Measurements from ENCODE around the gene ZNF567. TPM values are rescaled to one million over a fixed set of nuclear protein-coding genes. Genes with fewer than 3 reads are reported as not detected.
"Not testable (repeated sequence)": the region's sequence is repeated elsewhere in the genome, so short reads cannot be mapped to it uniquely, and the experiment has no call there.

Gene ZNF567
- total and polyA plus RNA-seq, 4 donors, result 2.3 to 12.3 (median 3.1) TPM

DNA sequence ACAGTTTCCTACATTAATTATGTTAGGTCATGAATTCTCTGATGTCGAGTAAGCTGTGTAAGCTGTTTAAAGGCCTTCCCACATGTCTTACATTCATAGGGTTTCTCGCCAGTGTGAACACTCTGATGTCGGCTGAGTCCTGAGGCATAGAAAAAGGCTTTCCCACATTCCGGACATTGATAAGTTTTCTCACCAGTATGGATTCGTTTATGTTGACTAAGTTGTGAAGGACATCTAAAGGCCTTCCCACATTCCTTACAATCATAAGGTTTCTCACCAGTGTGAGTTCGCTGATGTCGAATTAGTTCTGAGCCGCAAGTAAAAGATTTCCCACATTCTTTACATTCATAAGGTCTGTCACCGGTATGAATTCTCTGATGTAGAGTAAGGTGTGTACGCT is 60.3 kb downstream of the ZNF567 start:
- no peak for ATAC-seq (ENCODE audit: insufficient read depth, low FRiP score)

DNA sequence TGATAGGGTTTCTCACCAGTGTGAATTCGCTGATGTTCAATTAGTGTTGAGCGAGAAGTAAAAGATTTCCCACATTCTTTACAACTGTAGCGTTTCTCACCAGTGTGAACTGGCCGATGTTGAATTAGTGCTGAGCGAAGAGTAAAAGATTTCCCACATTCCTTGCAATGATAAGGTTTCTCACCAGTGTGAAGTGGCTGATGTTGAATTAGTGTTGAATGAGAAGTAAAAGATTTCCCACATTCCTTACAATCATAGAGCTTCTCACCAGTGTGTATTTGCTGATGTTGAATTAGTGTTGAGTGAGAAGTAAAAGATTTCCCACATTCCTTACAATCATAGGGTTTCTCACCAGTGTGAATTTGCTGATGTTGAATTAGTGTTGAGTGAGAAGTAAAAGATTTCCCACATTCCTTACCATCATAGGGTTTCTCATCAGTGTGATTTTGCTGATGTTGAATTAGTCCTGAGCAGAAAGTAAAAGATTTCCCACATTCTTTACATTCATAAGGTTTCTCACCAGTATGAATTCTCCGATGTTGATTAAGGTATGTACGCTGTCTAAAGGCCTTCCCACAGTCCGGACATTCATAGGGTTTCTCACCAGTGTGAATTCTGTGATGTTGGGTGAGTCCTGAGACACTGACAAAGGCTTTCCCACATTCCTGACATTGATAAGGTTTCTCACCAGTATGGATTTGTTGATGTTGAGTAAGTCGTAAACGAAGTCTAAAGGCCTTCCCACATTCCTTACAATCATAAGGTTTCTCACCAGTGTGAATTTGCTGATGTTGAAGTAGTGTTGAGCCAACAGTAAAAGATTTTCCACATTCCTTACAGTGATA is 61.2 kb downstream of the ZNF567 start:
- WGBS, 2 donors, result 98% methylated on average over 10 of the region's 10 CpGs
- no peak overlapping the region for H3K9ac ChIP-seq (ENCODE audit: insufficient read depth in 1 of 2, low read length in 2 of 2)
- no peak for ATAC-seq (ENCODE audit: insufficient read depth, low FRiP score)
- no peak overlapping the region for H3K4me3 ChIP-seq
- H3K27ac ChIP-seq (ENCODE audit: low read depth in 1 of 2, low read length in 1 of 2), result no peak overlapping the region
- DNase-seq, result no peak
- H3K4me1 ChIP-seq (ENCODE audit: control insufficient read depth in 5 of 5, insufficient read depth in 5 of 5, low read length in 5 of 5), result no peaks in the 10 kb centered on the region
- TF ChIP-seq, protein P1, sequence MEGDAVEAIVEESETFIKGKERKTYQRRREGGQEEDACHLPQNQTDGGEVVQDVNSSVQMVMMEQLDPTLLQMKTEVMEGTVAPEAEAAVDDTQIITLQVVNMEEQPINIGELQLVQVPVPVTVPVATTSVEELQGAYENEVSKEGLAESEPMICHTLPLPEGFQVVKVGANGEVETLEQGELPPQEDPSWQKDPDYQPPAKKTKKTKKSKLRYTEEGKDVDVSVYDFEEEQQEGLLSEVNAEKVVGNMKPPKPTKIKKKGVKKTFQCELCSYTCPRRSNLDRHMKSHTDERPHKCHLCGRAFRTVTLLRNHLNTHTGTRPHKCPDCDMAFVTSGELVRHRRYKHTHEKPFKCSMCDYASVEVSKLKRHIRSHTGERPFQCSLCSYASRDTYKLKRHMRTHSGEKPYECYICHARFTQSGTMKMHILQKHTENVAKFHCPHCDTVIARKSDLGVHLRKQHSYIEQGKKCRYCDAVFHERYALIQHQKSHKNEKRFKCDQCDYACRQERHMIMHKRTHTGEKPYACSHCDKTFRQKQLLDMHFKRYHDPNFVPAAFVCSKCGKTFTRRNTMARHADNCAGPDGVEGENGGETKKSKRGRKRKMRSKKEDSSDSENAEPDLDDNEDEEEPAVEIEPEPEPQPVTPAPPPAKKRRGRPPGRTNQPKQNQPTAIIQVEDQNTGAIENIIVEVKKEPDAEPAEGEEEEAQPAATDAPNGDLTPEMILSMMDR (IDR thresholded peaks at IDR 0.05; ENCODE audit: control extremely low read depth, extremely low read depth), result no peak
- peaks cover 6 to 83% (median 68%) of the 10 kb centered on the region in 4 donors for H3K36me3 ChIP-seq (ENCODE audit: control insufficient read depth in 4 of 4, insufficient read depth in 4 of 4, low read length in 4 of 4)
- no peaks in the 10 kb centered on the region for H3K27me3 ChIP-seq (ENCODE audit: control insufficient read depth in 3 of 3, insufficient read depth in 3 of 3, low read length in 2 of 3)
- peaks cover 49 to 80% (median 62%) of the 10 kb centered on the region in 4 donors for H3K9me3 ChIP-seq (ENCODE audit: control insufficient read depth in 4 of 4, insufficient read depth in 3 of 4, low read length in 3 of 4)

More for the DNA sequence above, 60.3 kb downstream of the ZNF567 start:
- H3K9me3 ChIP-seq (ENCODE audit: control insufficient read depth in 4 of 4, insufficient read depth in 3 of 4, low read length in 3 of 4), result peaks cover 49 to 75% (median 61%) of the 10 kb centered on the region in 4 donors
- 98 to 99% methylated on average over 10 of the region's 10 CpGs for WGBS, 2 donors
- no peak for DNase-seq
- H3K4me3 ChIP-seq, result no peak overlapping the region
- H3K4me1 ChIP-seq (ENCODE audit: control insufficient read depth in 5 of 5, insufficient read depth in 5 of 5, low read length in 5 of 5), result no peaks in the 10 kb centered on the region
- TF ChIP-seq, protein P1 (IDR thresholded peaks at IDR 0.05; ENCODE audit: control extremely low read depth, extremely low read depth), result no peak
- no peak overlapping the region for H3K9ac ChIP-seq (ENCODE audit: insufficient read depth in 1 of 2, low read length in 2 of 2)
- H3K27me3 ChIP-seq (ENCODE audit: control insufficient read depth in 3 of 3, insufficient read depth in 3 of 3, low read length in 2 of 3), result no peaks in the 10 kb centered on the region
- peaks cover 6 to 77% (median 64%) of the 10 kb centered on the region in 4 donors for H3K36me3 ChIP-seq (ENCODE audit: control insufficient read depth in 4 of 4, insufficient read depth in 4 of 4, low read length in 4 of 4)
- no peak overlapping the region for H3K27ac ChIP-seq (ENCODE audit: low read depth in 1 of 2, low read length in 1 of 2)

DNA sequence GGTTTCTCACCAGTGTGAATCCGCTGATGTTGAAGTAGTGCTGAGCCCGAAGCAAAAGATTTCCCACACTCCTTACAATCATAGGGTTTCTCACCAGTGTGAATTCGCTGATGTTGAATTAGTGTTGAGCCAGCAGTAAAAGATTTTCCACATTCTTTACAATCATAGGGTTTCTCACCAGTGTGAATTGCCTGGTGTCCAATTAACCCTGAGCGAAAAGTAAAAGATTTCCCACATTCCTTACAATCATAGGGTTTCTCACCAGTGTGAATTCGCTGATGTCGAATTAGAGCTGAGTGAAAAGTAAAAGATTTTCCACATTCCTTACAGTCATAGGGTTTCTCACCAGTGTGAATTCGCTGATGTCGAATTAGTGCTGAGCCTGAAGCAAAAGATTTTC is 62.2 kb downstream of the ZNF567 start:
- not testable (repeated sequence) for H3K9ac ChIP-seq (ENCODE audit: insufficient read depth in 1 of 2, low read length in 2 of 2); H3K4me3 ChIP-seq; H3K27me3 ChIP-seq (ENCODE audit: control insufficient read depth in 3 of 3, insufficient read depth in 3 of 3, low read length in 2 of 3); DNase-seq; H3K4me1 ChIP-seq (ENCODE audit: control insufficient read depth in 5 of 5, insufficient read depth in 5 of 5, low read length in 5 of 5); ATAC-seq (ENCODE audit: insufficient read depth, low FRiP score); H3K27ac ChIP-seq (ENCODE audit: low read depth in 1 of 2, low read length in 1 of 2)
- peaks cover 44 to 79% (median 61%) of the 10 kb centered on the region in 4 donors for H3K9me3 ChIP-seq (ENCODE audit: control insufficient read depth in 4 of 4, insufficient read depth in 3 of 4, low read length in 3 of 4)
- WGBS, 2 donors, result 98 to 100% methylated on average over 8 of the region's 8 CpGs
- H3K36me3 ChIP-seq (ENCODE audit: control insufficient read depth in 4 of 4, insufficient read depth in 4 of 4, low read length in 4 of 4), result peaks cover 4 to 81% (median 70%) of the 10 kb centered on the region in 4 donors

DNA sequence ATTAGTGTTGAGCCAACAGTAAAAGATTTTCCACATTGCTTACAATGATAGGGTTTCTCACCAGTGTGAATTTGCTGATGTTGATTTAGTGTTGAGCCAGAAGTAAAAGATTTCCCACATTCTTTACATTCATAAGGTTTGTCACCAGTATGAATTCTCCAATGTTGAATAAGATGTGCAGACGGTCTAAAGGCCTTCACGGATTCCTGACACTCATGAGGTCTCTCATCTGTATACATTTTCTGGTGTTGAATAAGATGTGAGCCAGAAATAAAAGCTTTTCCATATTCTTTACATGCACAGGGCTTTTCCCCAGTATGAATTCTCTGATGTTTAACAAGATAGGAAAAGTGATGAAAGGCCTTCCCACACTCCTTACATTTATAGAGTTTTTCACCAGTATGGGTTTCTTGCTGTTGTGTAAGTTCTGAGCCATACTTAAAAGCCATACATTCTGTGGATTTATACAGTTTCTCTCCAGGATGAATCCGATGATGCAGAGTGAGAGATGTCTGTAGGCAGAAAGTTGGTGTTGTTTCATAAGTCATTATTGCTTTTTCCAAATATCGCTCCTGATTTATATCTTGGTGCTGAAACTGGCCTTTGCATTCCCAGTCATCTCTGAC is 62.8 kb downstream of the ZNF567 start:
- Histone ChIP-seq H3K9me3 (ENCODE audit: control insufficient read depth in 4 of 4, insufficient read depth in 3 of 4, low read length in 3 of 4) (peaks cover 45 to 84% (median 62%) of the 10 kb centered on the region in 4 donors), H3K4me3 (no peak overlapping the region), H3K36me3 (ENCODE audit: control insufficient read depth in 4 of 4, insufficient read depth in 4 of 4, low read length in 4 of 4) (peaks cover 4 to 81% (median 75%) of the 10 kb centered on the region in 4 donors), H3K4me1 (ENCODE audit: control insufficient read depth in 5 of 5, insufficient read depth in 5 of 5, low read length in 5 of 5) (no peaks in the 10 kb centered on the region), H3K27ac (ENCODE audit: low read depth in 1 of 2, low read length in 1 of 2) (no peak overlapping the region), H3K9ac (ENCODE audit: insufficient read depth in 1 of 2, low read length in 2 of 2) (no peak overlapping the region), H3K27me3 (ENCODE audit: control insufficient read depth in 3 of 3, insufficient read depth in 3 of 3, low read length in 2 of 3) (no peaks in the 10 kb centered on the region)
- TF ChIP-seq, protein P1 (IDR thresholded peaks at IDR 0.05; ENCODE audit: control extremely low read depth, extremely low read depth), result no peak
- ATAC-seq (ENCODE audit: insufficient read depth, low FRiP score) (no peak), DNase-seq (no peak)
- WGBS, 2 donors, result 96 to 97% methylated on average over 4 of the region's 4 CpGs
